Colonic mucosa (tissue), 4 donors: Measurements from ENCODE around the gene RND3. TPM values are rescaled to one million over a fixed set of nuclear protein-coding genes. Genes with fewer than 3 reads are reported as not detected.

Experiments used
- DNase-seq: peaks from one replicate; pipeline ENCODE4 v3.0.0-alpha.2; 2020
- H3K27ac ChIP-seq: fragments of 200-600 bp; one replicate; pipeline ENCODE4 v1.8.0; 2021
- H3K27me3 ChIP-seq: fragments of 200-600 bp; one replicate; pipeline ENCODE4 v1.8.0; 2021
- H3K36me3 ChIP-seq: fragments of 200-600 bp; one replicate; pipeline ENCODE4 v1.8.0; 2021
- H3K4me1 ChIP-seq: fragments of 200-600 bp; one replicate; pipeline ENCODE4 v1.8.0; 2021; ENCODE audit warnings: mild to moderate bottlenecking
- H3K4me3 ChIP-seq: fragments of 200-600 bp; one replicate; pipeline ENCODE4 v1.8.0; 2021
- H3K9ac ChIP-seq, 2 donors: one replicate each; pipeline ENCODE4 v1.7.0; 2013; ENCODE audit warnings: control low read depth in 2 of 2, low read depth in 2 of 2, low read length in 2 of 2
- H3K9me3 ChIP-seq: fragments of 200-600 bp; one replicate; pipeline ENCODE4 v1.8.0; 2021
- CTCF ChIP-seq: fragments of 200-600 bp; IDR thresholded peaks from one replicate; pipeline ENCODE4 v1.8.0; 2022; ENCODE audit warnings: antibody characterized with exemption, mild to moderate bottlenecking
- intact Hi-C: fragments of 100-400 bp; cut with DNase I; formaldehyde crosslinking; loops from one replicate; pipeline ENCODE4 v1.14.1; 2022
- total RNA-seq, 2 donors: library from RNA; stranded (reverse); fragmentation: NEBNext Ultra II Directional in 1 of 2; extraction: Animal tissue kit (Norgen Biotek cat#: 25700) in 1 of 2; gene quantifications; one replicate each; pipeline ENCODE4 v1.2.1, GENCODE V29; 2021
- donor health status: healthy.
- donor health status: DM: no; HTN: no; CAD: no.
- donor health status: DM: no; HTN: no; CAD: no.

Gene RND3
- total RNA-seq, 2 donors from 2014 or later, result 26.8 to 57.1 TPM

GRCh38 chr2:150464270-150464669 lies 23.2 kb downstream of the RND3 start:
- Histone ChIP-seq H3K4me1 (no peaks in the 10 kb centered on the region), H3K9ac (no peak overlapping the region), H3K9me3 (no peaks in the 10 kb centered on the region), H3K27me3 (no peaks in the 10 kb centered on the region), H3K36me3 (peaks cover 10% of the 10 kb centered on the region), H3K27ac (no peak overlapping the region), H3K4me3 (no peak overlapping the region)
- intact Hi-C loops, result no loop called here
- TF ChIP-seq CTCF, result no peak
- no peak for DNase-seq

GRCh38 chr2:150462770-150463169 lies 24.7 kb downstream of the RND3 start:
- H3K36me3 ChIP-seq, result no peaks in the 10 kb centered on the region

GRCh38 chr2:150459281-150459680 lies 28.2 kb downstream of the RND3 start:
- Histone ChIP-seq H3K36me3 (no peaks in the 10 kb centered on the region), H3K4me1 (no peaks in the 10 kb centered on the region), H3K27me3 (no peaks in the 10 kb centered on the region), H3K4me3 (no peak overlapping the region), H3K27ac (no peak overlapping the region), H3K9ac (no peak overlapping the region), H3K9me3 (no peaks in the 10 kb centered on the region)
- no peak for TF ChIP-seq CTCF
- no peak for DNase-seq
- intact Hi-C loops, result no loop called here

More at GRCh38 chr2:150462770-150463169, 24.7 kb downstream of the RND3 start:
- no peak for DNase-seq
- Histone ChIP-seq H3K9me3 (no peaks in the 10 kb centered on the region), H3K9ac (no peak overlapping the region), H3K4me3 (no peak overlapping the region), H3K4me1 (no peaks in the 10 kb centered on the region), H3K27ac (no peak overlapping the region), H3K27me3 (no peaks in the 10 kb centered on the region)
- TF ChIP-seq CTCF, result no peak
- intact Hi-C loops, result no loop called here

GRCh38 chr2:150450765-150451164 lies 36.7 kb downstream of the RND3 start:
- DNase-seq, result no peak
- Histone ChIP-seq H3K4me3 (no peak overlapping the region), H3K27ac (no peak overlapping the region), H3K4me1 (no peaks in the 10 kb centered on the region), H3K9ac (no peak overlapping the region), H3K36me3 (no peaks in the 10 kb centered on the region), H3K27me3 (no peaks in the 10 kb centered on the region), H3K9me3 (no peaks in the 10 kb centered on the region)
- no peak for TF ChIP-seq CTCF
- intact Hi-C loops, result no loop called here

- DNase-seq, result no peak
- H3K27ac ChIP-seq, result no peak overlapping the region
- TF ChIP-seq CTCF, result no peak
These were observed 37.6 kb downstream of the RND3 start for GRCh38 chr2:150449856-150450255.

GRCh38 chr2:150445398-150445797 lies 42.1 kb downstream of the RND3 start:
- no peaks in the 10 kb centered on the region for H3K27me3 ChIP-seq
- H3K27ac ChIP-seq, result no peak overlapping the region
- no peaks in the 10 kb centered on the region for H3K4me1 ChIP-seq
- H3K36me3 ChIP-seq, result no peaks in the 10 kb centered on the region
- no peaks in the 10 kb centered on the region for H3K9me3 ChIP-seq
- intact Hi-C loops, result no loop called here
- DNase-seq, result no peak
- no peak for TF ChIP-seq CTCF
- no peak overlapping the region for H3K9ac ChIP-seq
- no peak overlapping the region for H3K4me3 ChIP-seq

More at GRCh38 chr2:150449856-150450255, 37.6 kb downstream of the RND3 start:
- H3K4me1 ChIP-seq, result no peaks in the 10 kb centered on the region
- H3K36me3 ChIP-seq, result no peaks in the 10 kb centered on the region
- H3K9me3 ChIP-seq, result no peaks in the 10 kb centered on the region
- H3K4me3 ChIP-seq, result no peak overlapping the region
- H3K27me3 ChIP-seq, result no peaks in the 10 kb centered on the region
- no peak overlapping the region for H3K9ac ChIP-seq
- intact Hi-C loops, result no loop called here
